HUDEP-2 (cell line): ENCODE data around the gene TRIM52.
"Not testable (repeated sequence)": the region's sequence is repeated elsewhere in the genome, so short reads cannot be mapped to it uniquely, and the experiment has no call there.

Experiments
- DNase-seq, 76 experiments: peaks; one replicate each; lab custom pipeline; 2025; ENCODE audit not compliant: unreplicated experiment in 76 of 76; lab: John Stamatoyannopoulos, UW

Gene TRIM52

DNA sequence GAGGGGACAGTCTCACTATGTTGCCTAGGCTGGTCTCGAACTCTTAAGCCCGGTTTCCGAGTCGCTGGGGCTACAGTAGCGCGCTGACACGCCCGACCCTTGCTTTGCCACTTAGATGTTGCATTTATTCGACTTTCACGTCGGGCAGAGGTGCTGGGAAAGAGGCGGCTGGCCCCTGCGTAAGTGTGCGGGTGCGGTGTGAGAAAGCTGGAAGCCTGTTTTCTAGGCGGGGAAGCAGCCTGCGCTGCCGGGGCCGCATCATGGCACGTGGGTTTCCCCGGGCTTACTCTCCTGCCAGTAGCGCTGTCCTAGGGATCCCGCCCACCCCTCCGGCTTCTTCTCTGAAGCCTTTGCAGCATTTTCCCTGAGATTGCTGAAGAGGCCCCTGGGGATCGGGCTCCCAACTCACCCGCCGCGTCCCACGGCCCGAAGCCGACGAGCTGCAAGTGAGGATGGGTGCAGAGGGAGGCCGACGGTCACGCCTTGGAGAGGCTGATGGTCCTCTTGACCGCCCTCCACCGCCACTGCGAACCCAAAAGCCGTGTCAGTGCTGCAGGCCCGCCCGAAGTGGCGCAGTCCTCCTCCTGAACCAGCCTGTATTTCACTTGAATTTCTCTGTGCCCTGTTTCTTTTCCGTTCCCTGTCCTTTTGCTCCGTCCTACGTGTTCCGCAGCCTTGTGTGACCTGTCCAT, 43.7 kb downstream of the TRIM52 start:
- DNase-seq: no peak

DNA sequence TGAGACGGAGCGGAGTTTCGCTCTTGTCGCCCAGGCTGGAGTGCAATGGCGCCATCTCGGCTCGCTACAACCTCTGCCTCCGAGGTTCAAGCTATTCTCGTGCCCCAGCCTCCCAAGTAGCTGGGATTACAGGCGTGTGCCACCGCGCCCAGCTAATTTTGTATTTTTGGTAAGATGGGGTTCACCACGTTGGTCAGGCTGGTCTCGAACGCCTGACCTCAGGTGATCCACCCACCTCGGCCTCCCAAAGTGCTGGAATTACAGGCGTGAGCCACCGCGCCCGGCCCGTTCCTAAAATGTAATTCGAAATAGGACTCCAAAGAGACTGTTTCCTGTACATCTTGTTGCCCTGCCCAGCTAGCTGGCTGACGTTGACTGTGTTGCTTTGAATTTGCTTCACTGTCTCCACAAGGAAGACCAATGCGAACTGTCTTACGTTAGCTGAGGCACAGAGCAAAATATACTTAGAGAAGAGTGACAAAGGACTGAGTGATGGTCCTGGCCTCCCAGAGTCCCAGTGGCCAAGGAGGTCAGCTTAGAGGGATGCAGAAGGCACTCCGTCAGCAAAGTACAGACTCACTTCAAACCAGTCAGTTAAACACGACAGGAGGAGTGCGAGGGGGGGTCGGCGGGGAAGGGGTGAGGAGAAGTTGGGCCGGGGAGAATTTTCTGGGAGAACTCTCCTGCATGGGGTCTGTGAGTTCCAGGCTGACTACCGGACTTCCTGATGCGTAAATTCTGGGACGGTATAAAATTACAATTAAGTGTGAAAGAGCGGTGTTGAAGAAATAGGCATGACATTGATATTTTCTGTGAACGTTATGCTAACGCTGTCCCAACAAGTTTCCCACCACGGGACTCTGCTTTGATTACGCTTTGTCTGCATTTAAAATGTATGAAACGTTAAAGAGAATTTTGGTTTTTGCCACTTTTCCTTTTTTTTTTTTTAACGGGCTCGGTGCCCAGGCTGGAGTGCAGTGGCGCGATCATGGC, 44.6 kb downstream of the TRIM52 start:
- DNase-seq: no peak

DNA sequence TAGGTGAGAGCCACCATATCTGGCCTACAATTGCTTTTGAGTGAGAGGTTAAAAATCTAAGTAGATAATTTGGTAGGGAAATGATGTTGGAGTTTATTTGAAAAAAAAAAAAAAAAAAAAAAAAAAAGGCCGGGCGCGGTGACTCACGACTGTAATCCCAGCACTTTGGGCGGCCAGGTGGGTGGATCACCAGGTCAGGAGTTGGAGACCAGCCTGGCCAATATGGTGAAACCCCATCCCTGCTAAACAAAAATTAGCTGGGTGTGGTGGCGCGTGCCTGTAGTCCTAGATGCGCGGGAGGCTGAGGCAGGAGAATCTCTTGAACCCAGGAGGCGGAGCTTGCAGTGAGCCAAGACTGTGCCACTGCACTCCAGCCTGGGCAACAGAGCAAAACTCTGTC, 46.7 kb downstream of the TRIM52 start:
- not testable (repeated sequence) for DNase-seq

DNA sequence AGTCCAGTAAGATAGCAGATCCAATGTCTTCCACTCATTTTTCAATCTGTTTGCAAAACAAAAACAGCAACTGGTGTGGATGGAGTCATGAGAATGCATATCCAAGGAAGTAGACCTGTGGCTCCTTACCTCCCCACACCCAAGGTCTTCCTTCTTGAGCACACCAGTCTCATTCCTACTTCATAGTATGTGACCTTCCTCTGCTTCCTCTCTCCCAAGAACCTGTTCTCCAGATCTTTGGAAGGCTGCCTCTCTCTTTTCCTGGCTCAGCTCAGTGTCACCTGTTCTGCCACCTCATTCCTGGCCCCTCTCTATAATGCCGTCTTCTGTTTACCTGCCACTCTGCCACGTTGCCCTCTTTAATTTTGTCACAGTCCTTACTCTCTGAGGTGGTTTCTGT, 48.0 kb downstream of the TRIM52 start:
- no peak for DNase-seq

DNA sequence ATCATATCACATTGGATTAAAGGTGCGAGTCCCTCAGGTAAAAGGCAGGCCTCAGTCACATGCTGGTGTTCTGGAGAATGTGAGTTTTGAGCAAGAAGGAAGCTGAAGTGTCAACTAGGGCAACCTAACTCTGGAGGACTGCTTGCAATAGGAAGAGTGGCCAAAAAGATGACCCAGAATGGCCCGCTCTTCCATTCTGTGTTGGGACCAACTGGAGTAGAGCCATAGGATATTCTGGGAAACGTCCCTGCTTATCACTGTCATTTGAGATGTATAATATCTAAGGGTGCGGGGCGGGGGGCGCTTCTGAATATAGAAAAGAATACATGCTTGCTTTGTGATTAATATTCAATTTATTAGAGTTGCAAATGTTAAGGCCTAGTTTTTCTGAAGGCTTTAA, 48.9 kb downstream of the TRIM52 start:
- DNase-seq: no peak

DNA sequence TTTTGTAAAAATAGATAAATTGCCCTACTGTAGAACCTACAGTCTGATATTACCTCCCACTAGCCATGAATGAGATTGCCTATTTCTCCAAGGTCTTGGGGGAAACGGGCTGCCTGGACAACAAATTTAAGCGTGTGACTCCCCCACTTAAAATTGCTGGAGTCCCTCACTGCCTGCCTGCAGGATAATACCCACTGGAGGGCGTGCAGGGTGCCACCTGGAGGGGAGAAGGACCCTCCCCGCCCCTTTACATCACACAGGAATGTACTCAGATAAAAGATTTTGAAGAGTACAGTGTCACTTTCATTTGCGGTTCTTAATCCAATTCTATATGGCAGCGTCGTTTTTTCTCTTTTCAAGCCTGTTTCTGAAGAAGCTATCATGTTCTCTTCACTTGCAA, 49.7 kb downstream of the TRIM52 start:
- DNase-seq: no peak

DNA sequence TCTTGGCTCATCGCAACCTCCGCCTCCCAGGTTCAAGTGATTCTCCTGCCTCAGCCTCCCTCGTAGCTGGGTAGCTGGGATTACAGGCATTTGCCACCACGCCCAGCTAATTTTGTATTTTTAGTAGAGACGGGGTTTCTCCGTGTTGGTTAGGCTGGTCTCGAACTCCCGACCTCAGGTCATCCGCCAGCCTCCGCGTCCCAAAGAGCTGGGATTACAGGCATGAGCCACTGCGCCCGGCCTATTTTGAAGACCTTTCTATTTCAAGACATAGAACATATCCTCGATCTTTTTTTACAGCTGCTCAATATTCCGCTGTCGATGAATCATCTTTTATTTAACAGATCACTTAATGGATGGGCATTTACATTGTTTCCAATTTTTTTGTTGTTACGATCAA, 50.2 kb downstream of the TRIM52 start:
- DNase-seq: not testable (repeated sequence)

DNA sequence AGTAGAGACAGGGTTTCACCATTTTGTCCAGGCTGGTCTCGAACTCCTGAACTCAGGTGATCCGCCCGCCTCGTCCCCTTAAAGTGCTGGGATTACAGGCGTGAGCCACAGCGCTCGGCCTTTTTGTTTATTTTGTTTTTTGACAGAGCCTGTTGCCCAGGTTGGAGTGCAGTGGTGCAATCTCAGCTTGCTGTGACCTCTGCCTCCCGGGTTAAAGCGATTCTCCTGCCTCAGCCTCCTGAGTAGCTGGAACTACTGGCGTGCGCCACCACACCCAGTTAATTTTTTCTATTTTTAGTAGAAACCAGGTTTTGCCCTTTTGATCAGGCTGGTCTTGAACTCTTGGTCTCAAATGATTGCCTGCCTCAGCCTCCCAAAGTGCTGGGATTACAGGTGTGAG, 50.8 kb downstream of the TRIM52 start:
- DNase-seq: not testable (repeated sequence)

DNA sequence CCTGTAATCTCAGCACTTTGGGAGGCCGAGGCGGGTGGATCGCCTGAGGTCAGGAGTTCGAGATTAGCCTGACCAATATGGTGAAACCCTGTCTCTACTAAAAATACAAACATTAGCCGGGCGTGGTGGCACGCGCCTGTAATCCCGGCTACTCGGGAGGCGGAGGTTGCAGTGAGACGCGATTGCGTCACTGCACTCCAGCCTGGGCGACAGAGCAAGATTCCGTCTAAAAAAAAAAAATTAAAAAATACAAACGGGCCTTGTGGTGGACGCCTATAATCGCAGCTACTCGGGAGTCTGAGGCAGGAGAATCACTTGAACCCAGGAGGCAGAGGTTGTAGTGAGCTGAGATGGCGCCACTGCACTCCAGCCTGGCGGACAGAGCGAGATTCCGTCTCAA, 51.9 kb downstream of the TRIM52 start:
- DNase-seq: not testable (repeated sequence)

DNA sequence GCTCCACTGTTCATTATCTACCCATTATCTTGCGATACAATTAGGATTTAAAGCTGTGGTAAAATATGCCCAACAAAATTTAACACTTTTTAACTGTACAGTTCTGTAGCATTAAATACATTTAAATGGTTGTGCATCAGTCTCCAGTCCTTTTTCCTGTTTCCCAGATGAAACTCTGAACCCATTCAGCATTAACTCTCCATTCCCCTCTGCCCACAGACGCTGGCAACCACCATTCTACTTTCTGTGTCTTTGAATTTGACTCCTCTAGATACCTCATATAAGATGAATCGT, 53.0 kb downstream of the TRIM52 start:
- no peak for DNase-seq

DNA sequence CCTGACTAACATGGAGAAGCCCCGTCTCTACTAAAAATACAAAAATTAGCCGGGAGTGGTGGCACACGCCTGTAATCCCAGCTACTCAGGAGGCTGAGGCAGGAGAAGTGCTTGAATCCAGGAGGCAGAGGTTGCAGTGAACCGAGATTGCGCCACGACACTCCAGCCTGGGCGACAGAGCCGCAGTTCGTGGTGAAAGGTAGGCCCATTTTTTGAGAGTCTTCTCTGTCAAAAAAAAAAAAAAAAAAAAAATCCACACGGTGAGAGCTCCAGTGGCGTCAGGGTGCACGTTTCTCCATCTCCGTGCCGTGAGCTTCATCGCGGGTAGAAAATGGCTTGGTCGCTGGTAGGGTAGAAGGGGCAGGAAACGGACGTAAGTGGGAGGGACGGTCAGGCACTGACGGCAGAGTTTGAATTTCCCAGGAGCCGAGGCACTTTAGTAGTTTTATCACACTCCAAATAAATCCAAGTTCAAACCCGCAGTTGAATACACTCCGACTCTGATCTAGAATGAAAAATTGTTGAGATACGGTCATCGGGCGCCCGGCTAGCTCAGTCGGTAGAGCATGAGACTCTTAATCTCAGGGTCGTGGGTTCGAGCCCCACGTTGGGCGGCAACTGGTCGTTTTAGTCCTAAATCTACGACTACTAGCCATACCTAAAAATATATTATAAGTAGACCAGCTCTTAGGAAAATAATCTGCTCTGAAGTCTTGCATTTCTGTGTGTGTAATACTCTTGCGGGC, 53.6 kb downstream of the TRIM52 start:
- no peak for DNase-seq

DNA sequence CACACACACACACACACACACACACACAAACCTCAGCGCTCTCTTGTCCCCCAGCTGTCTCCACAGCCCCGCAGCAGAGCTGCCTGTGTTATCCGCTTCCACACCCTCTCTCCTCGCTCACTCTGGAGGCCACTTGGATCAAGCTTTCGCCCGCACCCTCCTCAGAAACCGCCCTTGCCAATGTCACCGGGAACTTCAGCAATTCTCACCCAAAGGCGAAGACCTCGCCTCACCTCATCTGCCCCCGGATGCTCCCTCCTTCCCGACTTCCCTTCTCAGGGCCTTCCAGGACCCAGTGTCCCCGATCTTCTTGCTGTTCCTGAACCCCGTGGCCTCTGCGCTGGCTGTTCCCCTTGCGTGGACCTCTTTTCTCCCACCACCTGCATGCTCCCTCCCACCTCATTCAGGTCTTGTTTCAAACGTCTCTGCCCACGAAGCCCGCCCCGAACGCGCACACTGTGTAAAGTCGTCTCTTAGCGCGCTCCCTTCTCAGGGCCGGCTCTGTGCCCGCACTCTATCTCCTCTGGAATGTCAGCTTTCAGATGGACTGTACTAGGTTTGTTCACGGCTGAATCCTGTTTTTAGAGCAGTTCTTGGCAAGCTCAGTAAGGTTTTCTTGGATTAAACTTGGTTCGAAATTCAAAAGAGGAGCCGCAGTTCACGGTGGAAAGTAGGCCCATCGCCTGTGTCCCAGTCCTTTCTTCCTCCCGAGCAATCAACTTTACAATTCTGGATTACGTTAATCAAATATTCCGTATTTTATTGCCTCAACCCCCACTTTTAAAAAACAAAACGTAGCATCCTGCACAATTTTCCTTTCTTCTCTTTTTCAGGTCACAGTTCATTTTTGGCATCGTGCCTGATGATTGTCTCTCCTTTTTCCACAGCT, 54.9 kb downstream of the TRIM52 start:
- DNase-seq: no peak
